Ishikawa (cell line): ENCODE measurements around the gene THSD7A.
A peak's percentile ranks its signal among the peaks of the same experiment; 100 is the strongest.

Source experiments
- RAD21 ChIP-seq: IDR thresholded peaks from 2 replicates; pipeline ENCODE4 v1.6.1; 2012; ENCODE audit warnings: low read depth
- TF ChIP-seq, protein P1 (sequence below): IDR thresholded peaks from 2 replicates; pipeline ENCODE4 v1.6.1; 2012

DNA sequence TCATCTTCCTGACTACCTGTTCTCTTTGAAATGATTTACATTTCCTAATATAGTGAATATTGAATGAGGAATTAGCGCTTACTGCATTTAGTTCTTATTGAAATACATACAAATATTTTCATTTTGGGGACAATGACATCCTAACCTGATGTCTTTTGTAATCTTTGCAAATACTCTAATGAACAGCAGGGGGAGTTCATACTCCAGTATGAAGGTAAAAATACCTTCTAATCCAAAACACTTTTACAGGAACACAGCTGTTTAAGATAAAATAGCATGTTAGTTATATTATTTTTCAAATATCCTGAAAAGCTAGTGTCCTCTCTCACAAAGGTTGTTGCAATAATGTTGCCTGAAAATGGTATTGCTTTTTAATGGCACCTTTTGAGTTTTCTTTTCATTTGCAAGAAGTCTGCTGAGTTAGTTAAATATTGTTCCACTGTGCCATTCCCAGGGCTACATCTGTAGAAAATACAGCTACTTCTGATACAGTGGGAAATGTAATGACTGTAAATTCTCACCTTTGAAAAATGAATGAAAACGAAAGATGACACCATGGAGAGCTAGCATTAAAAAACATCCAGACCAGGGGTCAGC, 458.4 kb downstream of the THSD7A start:
- TF ChIP-seq, protein P1, sequence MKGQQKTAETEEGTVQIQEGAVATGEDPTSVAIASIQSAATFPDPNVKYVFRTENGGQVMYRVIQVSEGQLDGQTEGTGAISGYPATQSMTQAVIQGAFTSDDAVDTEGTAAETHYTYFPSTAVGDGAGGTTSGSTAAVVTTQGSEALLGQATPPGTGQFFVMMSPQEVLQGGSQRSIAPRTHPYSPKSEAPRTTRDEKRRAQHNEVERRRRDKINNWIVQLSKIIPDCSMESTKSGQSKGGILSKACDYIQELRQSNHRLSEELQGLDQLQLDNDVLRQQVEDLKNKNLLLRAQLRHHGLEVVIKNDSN, result no peak
- TF ChIP-seq RAD21, result peak; percentile 61
